A549 (cell line): ENCODE measurements around the gene KCTD11.

Experiments used
- CTCF ChIP-seq: fragments of >200 bp; sonication (Bioruptor Twin); formaldehyde crosslinking; IDR thresholded peaks from 3 replicates; pipeline ENCODE4 v1.5.1; 2016
- KDM5A ChIP-seq: fragments of 200-600 bp; sonication (generic); IDR thresholded peaks from 2 replicates; pipeline ENCODE4 v1.6.1; 2016; ENCODE audit warnings: antibody characterized with exemption, mild to moderate bottlenecking
- MYC ChIP-seq: IDR thresholded peaks from 2 replicates; pipeline ENCODE4 v1.6.1; 2012; ENCODE audit warnings: mild to moderate bottlenecking, inconsistent platforms, low read length, improper control_type of control experiment, borderline replicate concordance
- RAD21 ChIP-seq, 2 experiments: fragments of >200 bp in 1 of 2; sonication (Bioruptor Twin) in 1 of 2; formaldehyde crosslinking in 1 of 2; IDR thresholded peaks in 1 of 2; conservative IDR thresholded peaks in 1 of 2; 2 replicates in 1 of 2; 3 replicates in 1 of 2; pipeline ENCODE4 v1.6.1; 2012 to 2018; ENCODE audit warnings: inconsistent platforms in 1 of 2

GRCh38 chr17:7348478-7349242, 3.3 kb upstream of the KCTD11 start:
- TF ChIP-seq CTCF (no peak), RAD21 (conservative IDR thresholded peaks at IDR 0.05 in 1 of 2, IDR thresholded peaks at IDR 0.05 in 1 of 2) (no peak), MYC (no peak), KDM5A (no peak)
